HCT116 (cell line): ENCODE data around the gene GRM5. TPM values are rescaled to one million over a fixed set of nuclear protein-coding genes. Genes with fewer than 3 reads are reported as not detected.

Experiments
- ATAC-seq: fragments of 200-7000 bp; cut with Tn5 transposase; 2 replicates; pipeline ENCODE4 v1.9.1; 2020; ENCODE audit warnings: mild to moderate bottlenecking, moderate library complexity
- BruUV-seq: library from RNA; stranded (reverse); fragments of 400-500 nt; replicated peaks from 2 replicates; lab custom pipeline; 2021; lab: Mats Ljungman, UMichigan
- CTCF ChIA-PET: fragments of 300-600 bp; sonication (Branson Sonifier 250); formaldehyde crosslinking; loops from one replicate; lab custom pipeline; 2021; ENCODE audit warnings: antibody characterized with exemption; lab: Charles Lee
- POLR2A ChIA-PET: fragments of 300-600, 350-600 bp; sonication (Branson Sonifier 250); formaldehyde crosslinking; loops from one replicate; lab custom pipeline; 2021; ENCODE audit warnings: antibody characterized with exemption; lab: Charles Lee
- RAD21 ChIA-PET, 2 experiments: fragments of 300-600 bp; sonication (Branson Sonifier 250); formaldehyde crosslinking; loops; one replicate each; lab custom pipeline; 2023; ENCODE audit warnings: low total read pairs in 2 of 2; ENCODE audit not compliant: uncharacterized antibody in 2 of 2, unreplicated experiment in 2 of 2, low non-redundant PET in 1 of 2; lab: Charles Lee
- DNase-seq: peaks from one replicate; pipeline ENCODE4 v3.0.0-alpha.2; 2010; ENCODE audit warnings: low read depth, low spot score
- H2AFZ ChIP-seq: fragments of 200-600 bp; shearing (Covaris generic), sonication (generic); 2 replicates; pipeline ENCODE4 v1.6.1; 2017; ENCODE audit warnings: low read depth, mixed run types, mixed read lengths, antibody characterized with exemption, low read length; ENCODE audit not compliant: poor library complexity, severe bottlenecking
- H3K27ac ChIP-seq: 2 replicates; pipeline ENCODE4 v1.5.1; 2012; ENCODE audit warnings: low read depth, low read length
- H3K27me3 ChIP-seq: fragments of 200-600 bp; sonication (generic); 2 replicates; pipeline ENCODE4 v1.6.1; 2016; ENCODE audit warnings: mixed run types, low read length, mixed read lengths; ENCODE audit not compliant: insufficient read depth
- H3K36me3 ChIP-seq, 2 experiments: fragments of 200-500 bp in 1 of 2; fragments of 200-600 bp in 1 of 2; sonication (Bioruptor generic) in 1 of 2; sonication (generic) in 1 of 2; 2 replicates each; pipeline versions ENCODE4 v1.5.1 to v1.6.1; 2014 to 2016; ENCODE audit warnings: low read length in 2 of 2, inconsistent platforms in 1 of 2, mixed read lengths in 1 of 2, mixed run types in 1 of 2; ENCODE audit not compliant: insufficient read depth in 2 of 2, control insufficient read depth in 1 of 2
- H3K4me1 ChIP-seq, 2 experiments: fragments of 200-600 bp in 1 of 2; sonication (generic) in 1 of 2; 2 replicates each; pipeline versions ENCODE4 v1.5.1 to v1.6.1; 2012 to 2017; ENCODE audit warnings: low read length in 2 of 2, inconsistent platforms in 1 of 2, mild to moderate bottlenecking in 1 of 2, mixed read lengths in 1 of 2, mixed run types in 1 of 2, moderate library complexity in 1 of 2; ENCODE audit not compliant: insufficient read depth in 2 of 2, control insufficient read depth in 1 of 2
- H3K4me2 ChIP-seq: fragments of 200-600 bp; sonication (generic); 2 replicates; pipeline ENCODE4 v1.6.1; 2017; ENCODE audit warnings: mixed run types, low read length, mixed read lengths
- H3K4me3 ChIP-seq, 2 experiments: fragments of 200-600 bp in 1 of 2; sonication (generic) in 1 of 2; replicated peaks in 1 of 2; 2 replicates each; pipeline ENCODE4 v1.5.1; 2011 to 2016; ENCODE audit warnings: low read length in 2 of 2, control low read depth in 1 of 2, low read depth in 1 of 2, mild to moderate bottlenecking in 1 of 2, mixed read lengths in 1 of 2, mixed run types in 1 of 2
- H3K79me2 ChIP-seq: fragments of 200-600 bp; sonication (generic); 2 replicates; pipeline ENCODE4 v1.6.1; 2017; ENCODE audit warnings: mild to moderate bottlenecking, mixed run types, low read length, moderate library complexity, mixed read lengths; ENCODE audit not compliant: insufficient read depth
- H3K9ac ChIP-seq: fragments of 200-600 bp; sonication (generic); 2 replicates; pipeline ENCODE4 v1.6.1; 2016; ENCODE audit warnings: low read length, mixed read lengths
- H3K9me2 ChIP-seq: fragments of 200-600 bp; sonication (generic), shearing (Covaris generic); 2 replicates; pipeline ENCODE4 v1.6.1; 2017; ENCODE audit warnings: mixed run types, mild to moderate bottlenecking, moderate library complexity; ENCODE audit not compliant: insufficient read depth
- H3K9me3 ChIP-seq, 2 experiments: fragments of 200-500 bp in 1 of 2; fragments of 200-600 bp in 1 of 2; sonication (Bioruptor generic) in 1 of 2; sonication (generic) in 1 of 2; 2 replicates each; pipeline ENCODE4 v1.6.1; 2014 to 2017; ENCODE audit warnings: low read length in 2 of 2, mixed read lengths in 2 of 2, inconsistent platforms in 1 of 2, low read depth in 1 of 2, mild to moderate bottlenecking in 1 of 2, mixed run types in 1 of 2, moderate library complexity in 1 of 2; ENCODE audit not compliant: control insufficient read depth in 1 of 2, insufficient read depth in 1 of 2
- H4K20me1 ChIP-seq: fragments of 200-600 bp; sonication (generic), shearing (Covaris generic); 2 replicates; pipeline ENCODE4 v1.6.1; 2017; ENCODE audit warnings: mixed run types, mild to moderate bottlenecking, moderate library complexity; ENCODE audit not compliant: insufficient read depth
- CBX3 ChIP-seq: IDR thresholded peaks from 2 replicates; pipeline ENCODE4 v1.6.1; 2012; ENCODE audit warnings: low read depth
- CEBPB ChIP-seq: IDR thresholded peaks from 2 replicates; pipeline ENCODE4 v1.6.1; 2012; ENCODE audit warnings: low read depth
- EZH2 ChIP-seq: fragments of 200-600 bp; sonication (generic); IDR thresholded peaks from 2 replicates; pipeline ENCODE4 v1.6.1; 2017; ENCODE audit warnings: antibody characterized with exemption, mixed run types
- FOSL1 ChIP-seq: IDR thresholded peaks from 2 replicates; pipeline ENCODE4 v1.6.1; 2012; ENCODE audit warnings: low read depth
- RAD21 ChIP-seq: IDR thresholded peaks from 2 replicates; pipeline ENCODE4 v1.6.1; 2012; ENCODE audit warnings: low read depth, mild to moderate bottlenecking
- SP1 ChIP-seq: IDR thresholded peaks from 2 replicates; pipeline ENCODE4 v1.6.1; 2012; ENCODE audit warnings: low read depth
- TCF7L2 ChIP-seq: IDR thresholded peaks from 2 replicates; pipeline ENCODE4 v1.7.0; 2011; ENCODE audit warnings: borderline replicate concordance, inconsistent platforms; ENCODE audit not compliant: insufficient read depth, insufficient read length; ENCODE audit errors: extremely low read depth
- YY1 ChIP-seq: IDR thresholded peaks from 2 replicates; pipeline ENCODE4 v1.6.1; 2011; ENCODE audit warnings: low read length, low read depth, moderate library complexity, mild to moderate bottlenecking; ENCODE audit not compliant: insufficient replicate concordance; ENCODE audit errors: extremely low read depth
- ZNF274 ChIP-seq: fragments of 200-500 bp; sonication (Bioruptor generic); IDR thresholded peaks from 2 replicates; pipeline ENCODE4 v1.6.1; 2014; ENCODE audit warnings: mild to moderate bottlenecking, low read depth, low read length, inconsistent platforms
- intact Hi-C: fragments of 100-400 bp; cut with micrococcal nuclease; formaldehyde crosslinking; loops from 2 replicates; pipeline ENCODE4 v1.10.0; 2022
- total RNA-seq: library from RNA; stranded (reverse); gene quantifications from one replicate; pipeline ENCODE4 v1.2.1, GENCODE V29; 2021; ENCODE audit not compliant: unreplicated experiment
- TF ChIP-seq, protein P1 (sequence below): IDR thresholded peaks from 2 replicates; pipeline ENCODE4 v1.6.1; 2012
- TF ChIP-seq, protein P2 (sequence below): IDR thresholded peaks from 2 replicates; pipeline ENCODE4 v1.6.1; 2012
- TF ChIP-seq, protein P3 (sequence below): IDR thresholded peaks from 2 replicates; pipeline ENCODE4 v1.6.1; 2011; ENCODE audit warnings: mild to moderate bottlenecking, low read length, moderate library complexity; ENCODE audit not compliant: insufficient replicate concordance; ENCODE audit errors: extremely low read depth

GRM5 gene
- total RNA-seq, 1 experiment from 2014 or later, result not detected

DNA sequence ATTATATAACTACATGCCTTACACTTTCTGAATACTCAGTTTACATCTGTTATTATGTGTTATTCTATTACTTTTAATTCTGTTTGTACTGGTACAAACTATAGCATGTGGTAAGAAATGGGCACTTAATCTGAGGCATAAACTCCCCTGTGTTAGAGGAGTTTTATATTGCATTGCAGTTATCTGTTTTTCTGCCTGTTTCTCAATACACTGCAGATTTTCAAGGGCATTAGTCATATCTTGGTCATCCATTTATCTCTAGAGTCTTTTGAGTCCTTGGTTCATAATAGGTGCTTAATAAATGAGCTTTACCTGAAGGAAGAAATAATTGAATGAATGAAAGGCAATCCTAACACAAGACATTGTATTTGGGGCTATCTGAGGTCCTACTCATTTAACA, 545.4 kb downstream of the GRM5 start:
- Histone ChIP-seq H4K20me1 (no peaks in the 10 kb centered on the region), H3K4me1 (no peaks in the 10 kb centered on the region), H3K27me3 (no peaks in the 10 kb centered on the region), H3K9ac (no peak overlapping the region), H3K4me3 (no peak overlapping the region), H3K79me2 (no peaks in the 10 kb centered on the region), H3K9me3 (no peaks in the 10 kb centered on the region), H2AFZ (no peak overlapping the region), H3K36me3 (no peaks in the 10 kb centered on the region), H3K4me2 (no peak overlapping the region), H3K27ac (no peak overlapping the region), H3K9me2 (no peaks in the 10 kb centered on the region)
- no TSS peak for BruUV-seq
- ChIA-PET RAD21 (no interaction called here), POLR2A (no interaction called here), CTCF (no interaction called here)
- TF ChIP-seq, protein P1, sequence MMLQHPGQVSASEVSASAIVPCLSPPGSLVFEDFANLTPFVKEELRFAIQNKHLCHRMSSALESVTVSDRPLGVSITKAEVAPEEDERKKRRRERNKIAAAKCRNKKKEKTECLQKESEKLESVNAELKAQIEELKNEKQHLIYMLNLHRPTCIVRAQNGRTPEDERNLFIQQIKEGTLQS, result no peak
- TF ChIP-seq SP1 (no peak), CBX3 (no peak), CEBPB (no peak), ZNF274 (no peak), EZH2 (no peak), FOSL1 (no peak)
- TF ChIP-seq, protein P2, sequence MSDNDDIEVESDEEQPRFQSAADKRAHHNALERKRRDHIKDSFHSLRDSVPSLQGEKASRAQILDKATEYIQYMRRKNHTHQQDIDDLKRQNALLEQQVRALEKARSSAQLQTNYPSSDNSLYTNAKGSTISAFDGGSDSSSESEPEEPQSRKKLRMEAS, result no peak
- intact Hi-C loops, result no loop called here
- ATAC-seq (no peak), DNase-seq (no peak)

DNA sequence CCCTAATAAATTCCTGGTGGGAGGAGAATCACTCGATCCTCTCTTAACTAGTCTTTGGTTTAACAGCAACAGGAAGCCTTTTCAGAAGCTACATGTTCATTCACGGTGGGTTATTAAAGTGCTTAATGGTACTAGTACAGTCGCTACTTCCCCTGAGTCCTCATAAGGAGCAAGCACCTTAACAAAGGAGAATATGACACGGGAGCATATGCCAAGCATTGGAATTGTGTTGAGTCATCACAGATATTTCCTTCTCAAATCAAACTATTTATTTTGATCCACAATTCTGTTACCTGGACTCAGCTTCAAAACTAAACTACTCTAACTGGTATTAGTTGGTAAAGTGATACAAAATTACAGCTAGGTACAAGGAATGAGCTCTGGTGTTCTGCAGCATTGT, 550.8 kb downstream of the GRM5 start:
- BruUV-seq, result no TSS peak
- no peaks in the 10 kb centered on the region for H3K9me2 ChIP-seq
- no peak overlapping the region for H3K4me2 ChIP-seq
- no peak for TF ChIP-seq RAD21
- TF ChIP-seq, protein P2, result no peak
- no peak for TF ChIP-seq ZNF274
- no peak for TF ChIP-seq TCF7L2
- no peak for TF ChIP-seq EZH2
- TF ChIP-seq, protein P3, sequence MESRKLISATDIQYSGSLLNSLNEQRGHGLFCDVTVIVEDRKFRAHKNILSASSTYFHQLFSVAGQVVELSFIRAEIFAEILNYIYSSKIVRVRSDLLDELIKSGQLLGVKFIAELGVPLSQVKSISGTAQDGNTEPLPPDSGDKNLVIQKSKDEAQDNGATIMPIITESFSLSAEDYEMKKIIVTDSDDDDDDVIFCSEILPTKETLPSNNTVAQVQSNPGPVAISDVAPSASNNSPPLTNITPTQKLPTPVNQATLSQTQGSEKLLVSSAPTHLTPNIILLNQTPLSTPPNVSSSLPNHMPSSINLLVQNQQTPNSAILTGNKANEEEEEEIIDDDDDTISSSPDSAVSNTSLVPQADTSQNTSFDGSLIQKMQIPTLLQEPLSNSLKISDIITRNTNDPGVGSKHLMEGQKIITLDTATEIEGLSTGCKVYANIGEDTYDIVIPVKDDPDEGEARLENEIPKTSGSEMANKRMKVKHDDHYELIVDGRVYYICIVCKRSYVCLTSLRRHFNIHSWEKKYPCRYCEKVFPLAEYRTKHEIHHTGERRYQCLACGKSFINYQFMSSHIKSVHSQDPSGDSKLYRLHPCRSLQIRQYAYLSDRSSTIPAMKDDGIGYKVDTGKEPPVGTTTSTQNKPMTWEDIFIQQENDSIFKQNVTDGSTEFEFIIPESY, result no peak
- no peak for TF ChIP-seq YY1
- H3K79me2 ChIP-seq, result no peaks in the 10 kb centered on the region
- no peaks in the 10 kb centered on the region for H3K36me3 ChIP-seq
- intact Hi-C loops, result no loop called here
- H3K9me3 ChIP-seq, result no peaks in the 10 kb centered on the region
- no peak overlapping the region for H3K9ac ChIP-seq
- no peaks in the 10 kb centered on the region for H3K4me1 ChIP-seq
- no peaks in the 10 kb centered on the region for H4K20me1 ChIP-seq
- ATAC-seq (no peak), DNase-seq (no peak)
- H3K4me3 ChIP-seq, result no peak overlapping the region
- no peak overlapping the region for H3K27ac ChIP-seq
- RAD21 ChIA-PET, result no interaction called here
- H2AFZ ChIP-seq, result no peak overlapping the region
- POLR2A ChIA-PET, result interaction anchor here (1.4 kb wide), 1 partner anchor 23 kb away, joined by 3 read pairs; no protein-coding TSS in a partner anchor
- H3K27me3 ChIP-seq, result no peaks in the 10 kb centered on the region
- CTCF ChIA-PET, result no interaction called here
